Articular chondrocyte of knee joint (primary cell): ENCODE measurements around the gene CEP350. TPM values are rescaled to one million over a fixed set of nuclear protein-coding genes. Genes with fewer than 3 reads are reported as not detected.

Experiments used
- total RNA-seq: library from RNA; depleted of rRNA; stranded (reverse); fragments of >200 nt; gene quantifications from 2 replicates; pipeline ENCODE4 v1.2.3, GENCODE V29; 2012

Gene CEP350, protein sequence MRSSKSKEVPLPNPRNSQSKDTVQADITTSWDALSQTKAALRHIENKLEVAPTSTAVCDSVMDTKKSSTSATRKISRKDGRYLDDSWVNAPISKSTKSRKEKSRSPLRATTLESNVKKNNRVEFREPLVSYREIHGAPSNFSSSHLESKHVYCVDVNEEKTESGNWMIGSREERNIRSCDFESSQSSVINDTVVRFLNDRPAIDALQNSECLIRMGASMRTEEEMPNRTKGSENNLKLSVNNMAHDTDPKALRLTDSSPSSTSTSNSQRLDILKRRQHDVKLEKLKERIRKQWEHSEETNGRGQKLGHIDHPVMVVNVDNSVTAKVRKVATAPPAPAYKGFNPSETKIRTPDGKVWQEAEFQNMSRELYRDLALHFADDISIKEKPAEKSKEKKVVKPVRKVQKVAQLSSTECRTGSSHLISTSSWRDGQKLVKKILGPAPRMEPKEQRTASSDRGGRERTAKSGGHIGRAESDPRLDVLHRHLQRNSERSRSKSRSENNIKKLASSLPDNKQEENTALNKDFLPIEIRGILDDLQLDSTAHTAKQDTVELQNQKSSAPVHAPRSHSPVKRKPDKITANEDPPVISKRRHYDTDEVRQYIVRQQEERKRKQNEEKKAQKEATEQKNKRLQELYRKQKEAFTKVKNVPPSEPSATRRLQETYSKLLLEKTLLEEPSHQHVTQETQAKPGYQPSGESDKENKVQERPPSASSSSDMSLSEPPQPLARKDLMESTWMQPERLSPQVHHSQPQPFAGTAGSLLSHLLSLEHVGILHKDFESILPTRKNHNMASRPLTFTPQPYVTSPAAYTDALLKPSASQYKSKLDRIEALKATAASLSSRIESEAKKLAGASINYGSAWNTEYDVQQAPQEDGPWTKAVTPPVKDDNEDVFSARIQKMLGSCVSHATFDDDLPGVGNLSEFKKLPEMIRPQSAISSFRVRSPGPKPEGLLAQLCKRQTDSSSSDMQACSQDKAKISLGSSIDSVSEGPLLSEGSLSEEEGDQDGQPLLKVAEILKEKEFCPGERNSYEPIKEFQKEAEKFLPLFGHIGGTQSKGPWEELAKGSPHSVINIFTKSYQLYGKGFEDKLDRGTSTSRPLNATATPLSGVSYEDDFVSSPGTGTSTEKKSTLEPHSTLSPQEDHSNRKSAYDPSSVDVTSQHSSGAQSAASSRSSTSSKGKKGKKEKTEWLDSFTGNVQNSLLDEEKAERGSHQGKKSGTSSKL (N-terminal part only)
- 78.9 and 93.1 TPM in 2 replicates for total RNA-seq

DNA sequence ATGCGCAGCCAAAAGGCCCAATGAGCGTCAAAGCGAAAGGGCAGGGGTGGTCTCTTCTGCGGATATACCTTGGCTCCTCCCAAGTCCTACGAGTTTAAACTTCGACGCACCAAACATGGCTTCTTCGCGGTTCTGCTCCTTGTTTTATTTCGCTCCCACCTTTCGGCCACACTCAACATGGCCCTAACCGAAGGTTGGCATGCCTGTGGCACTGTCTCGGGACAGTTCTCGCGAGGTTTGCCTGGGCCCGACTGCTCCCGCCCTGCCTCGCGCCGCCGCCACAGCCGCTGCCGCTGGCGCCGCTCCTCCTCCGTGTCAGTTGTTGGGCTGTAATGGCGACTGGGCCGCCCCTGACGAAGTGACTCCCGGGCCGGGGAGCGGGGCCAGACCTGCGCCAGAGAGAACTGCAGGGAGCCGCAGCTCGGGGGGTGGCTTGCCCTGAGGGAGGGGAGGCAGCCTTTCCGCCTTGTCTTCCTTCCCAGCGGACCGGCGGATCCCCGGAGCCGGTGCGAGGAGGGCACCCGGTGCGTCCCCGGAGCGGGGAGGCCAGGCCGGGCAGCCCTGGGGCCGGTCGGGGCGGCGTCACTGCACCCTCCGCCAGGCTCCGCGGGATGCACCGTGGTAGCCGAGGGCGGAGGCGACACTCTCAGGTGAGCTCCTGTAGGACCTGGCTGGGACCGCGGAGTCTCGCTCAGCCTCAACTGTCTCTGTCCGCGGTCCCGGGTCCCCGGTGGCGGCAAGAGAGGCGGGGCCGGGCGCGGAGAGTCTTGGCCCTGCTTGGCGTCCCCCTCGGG is at the start of gene CEP350:
CEP350 (plus strand) TSS at position 318 of the 794 bp plus-strand sequence. CDS start 31,372 bp downstream, outside the sequence.

DNA sequence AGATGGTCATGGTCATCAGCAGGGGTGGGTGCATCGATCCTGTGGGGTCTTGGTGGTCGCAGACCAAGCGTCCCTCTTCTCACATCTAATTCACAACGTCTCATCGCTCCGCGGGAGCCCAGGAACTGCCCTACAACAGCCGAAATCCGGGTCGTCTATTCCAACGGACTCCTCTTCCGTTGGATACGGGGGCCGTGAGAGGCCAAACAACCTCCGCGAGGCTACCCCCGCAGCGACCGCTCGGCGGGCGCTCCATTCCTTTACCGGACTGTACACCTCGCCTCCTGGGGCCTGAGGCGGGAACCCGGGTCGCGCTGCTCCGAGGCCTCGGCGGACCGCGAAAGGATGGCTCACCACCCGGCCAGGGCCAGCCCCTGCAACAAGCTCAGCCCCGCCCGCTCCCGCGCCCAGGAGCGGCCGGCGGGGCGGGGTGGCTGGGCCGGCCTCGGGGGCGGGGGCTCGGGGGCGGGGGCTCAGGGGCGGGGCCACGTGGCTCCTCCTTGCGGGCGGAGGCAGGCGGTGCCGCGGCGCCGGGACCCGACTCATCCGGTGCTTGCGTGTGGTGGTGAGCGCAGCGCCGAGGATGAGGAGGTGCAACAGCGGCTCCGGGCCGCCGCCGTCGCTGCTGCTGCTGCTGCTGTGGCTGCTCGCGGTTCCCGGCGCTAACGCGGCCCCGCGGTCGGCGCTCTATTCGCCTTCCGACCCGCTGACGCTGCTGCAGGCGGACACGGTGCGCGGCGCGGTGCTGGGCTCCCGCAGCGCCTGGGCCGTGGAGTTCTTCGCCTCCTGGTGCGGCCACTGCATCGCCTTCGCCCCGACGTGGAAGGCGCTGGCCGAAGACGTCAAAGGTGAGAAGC is 199.9 kb downstream of the CEP350 start, which contains the start of gene QSOX1:
QSOX1 (plus strand) TSS at position 545 of the 857 bp plus-strand sequence; CDS start at position 584, 39 bp downstream.

Other genes starting within 250 kb of the CEP350 start
- gene FAM163A, start 211.5 kb upstream of the CEP350 start, total RNA-seq, result not detected in 2 replicates
- 148 and 177 TPM in 2 replicates for gene TOR1AIP2, start 77.0 kb upstream of the CEP350 start, total RNA-seq
- gene TOR1AIP1, start 72.5 kb upstream of the CEP350 start, total RNA-seq, result 98.9 and 105 TPM in 2 replicates
- 433 and 488 TPM in 2 replicates for gene QSOX1, start 200.1 kb downstream of the CEP350 start, total RNA-seq